H1 (cell line): ENCODE results near the gene TPT1. TPM values are rescaled to one million over a fixed set of nuclear protein-coding genes. Genes with fewer than 3 reads are reported as not detected.
"Not testable (repeated sequence)": the region's sequence is repeated elsewhere in the genome, so short reads cannot be mapped to it uniquely, and the experiment has no call there.

Source experiments
- CTCF ChIA-PET: fragments of 300-600 bp; sonication (Branson Sonifier 250); formaldehyde crosslinking; loops from one replicate; lab custom pipeline; 2021; ENCODE audit not compliant: partially characterized antibody; lab: Charles Lee
- POLR2A ChIA-PET: fragments of 300-600 bp; sonication (Branson Sonifier 250); formaldehyde crosslinking; loops from one replicate; lab custom pipeline; 2021; ENCODE audit warnings: inconsistent platforms; ENCODE audit not compliant: partially characterized antibody; lab: Charles Lee
- DNase-seq, 2 experiments: peaks; one replicate each; pipeline versions ENCODE4 v3.0.0 to v3.0.0-alpha.2; 2010 to 2022; ENCODE audit warnings: low spot score in 2 of 2, low read depth in 1 of 2, mixed read lengths in 1 of 2
- FAIRE-seq: peaks from 2 replicates; lab custom pipeline; 2011; peaks lifted over from hg19 to GRCh38; lab: Jason Lieb, UNC
- H2AFZ ChIP-seq: 2 replicates; pipeline ENCODE4 v1.8.1; 2012; ENCODE audit warnings: low read length, inconsistent platforms
- H2AK5ac ChIP-seq: 2 replicates; pipeline ENCODE4 v1.6.1; 2013; ENCODE audit warnings: low read depth, low read length
- H2BK120ac ChIP-seq: replicated peaks from 2 replicates; pipeline ENCODE3; 2013; ENCODE audit warnings: low read depth, low read length, inconsistent platforms
- H2BK12ac ChIP-seq: 2 replicates; pipeline ENCODE4 v1.6.1; 2013; ENCODE audit warnings: low read depth, low read length
- H2BK15ac ChIP-seq: 2 replicates; pipeline ENCODE4 v1.6.1; 2013; ENCODE audit warnings: low read length
- H2BK20ac ChIP-seq: 2 replicates; pipeline ENCODE4 v1.6.1; 2013; ENCODE audit warnings: low read length
- H2BK5ac ChIP-seq: 2 replicates; pipeline ENCODE4 v1.6.1; 2013; ENCODE audit warnings: low read depth, low read length
- H3K14ac ChIP-seq: 2 replicates; pipeline ENCODE4 v1.6.1; 2013; ENCODE audit warnings: inconsistent platforms; ENCODE audit not compliant: insufficient read length
- H3K18ac ChIP-seq: 2 replicates; pipeline ENCODE4 v1.6.1; 2013; ENCODE audit warnings: low read length; ENCODE audit errors: extremely low read depth
- H3K23ac ChIP-seq: 2 replicates; pipeline ENCODE4 v1.6.1; 2013; ENCODE audit warnings: inconsistent platforms; ENCODE audit not compliant: insufficient read length
- H3K23me2 ChIP-seq: 2 replicates; pipeline ENCODE4 v1.6.1; 2013; ENCODE audit warnings: low read depth, low read length
- H3K27ac ChIP-seq: 2 replicates; pipeline ENCODE4 v1.6.1; 2011; ENCODE audit warnings: low read depth, low read length, inconsistent platforms
- H3K27me3 ChIP-seq, 4 experiments: replicated peaks in 1 of 4; 1 replicate in 1 of 4; 2 replicates in 3 of 4; pipeline versions ENCODE4 v1.6.1 to v1.8.1; 2011 to 2013; ENCODE audit warnings: low read length in 3 of 4, mild to moderate bottlenecking in 3 of 4, inconsistent platforms in 2 of 4, mixed read lengths in 2 of 4, moderate library complexity in 1 of 4; ENCODE audit not compliant: control insufficient read depth in 3 of 4, insufficient read depth in 3 of 4; ENCODE audit errors: extremely low read depth in 1 of 4
- H3K36me3 ChIP-seq, 4 experiments: 2 replicates each; pipeline versions ENCODE4 v1.6.1 to v1.8.1; 2011 to 2013; ENCODE audit warnings: mild to moderate bottlenecking in 4 of 4, low read length in 3 of 4, moderate library complexity in 2 of 4, control low read depth in 1 of 4, inconsistent platforms in 1 of 4; ENCODE audit not compliant: insufficient read depth in 4 of 4, control insufficient read depth in 2 of 4
- H3K4ac ChIP-seq: replicated peaks from 2 replicates; pipeline ENCODE3; 2013; ENCODE audit warnings: low read length, low read depth, mixed read lengths, inconsistent platforms; ENCODE audit not compliant: insufficient read length
- H3K4me1 ChIP-seq, 4 experiments: replicated peaks in 1 of 4; 1 replicate in 1 of 4; 2 replicates in 3 of 4; pipeline versions ENCODE4 v1.6.1 to v1.8.1; 2011 to 2013; ENCODE audit warnings: low read length in 3 of 4, inconsistent platforms in 2 of 4, mixed read lengths in 1 of 4; ENCODE audit not compliant: insufficient read depth in 4 of 4, control insufficient read depth in 3 of 4
- H3K4me2 ChIP-seq, 2 experiments: 2 replicates each; pipeline versions ENCODE4 v1.6.1 to v1.8.1; 2011 to 2013; ENCODE audit warnings: low read depth in 2 of 2, low read length in 2 of 2, control low read depth in 1 of 2, inconsistent platforms in 1 of 2, mild to moderate bottlenecking in 1 of 2; ENCODE audit not compliant: insufficient read depth in 1 of 2
- H3K4me3 ChIP-seq, 4 experiments: fragments of 200-600, 300-600 bp in 1 of 4; sonication (generic), shearing (Covaris generic), sonication (Bioruptor Twin) in 1 of 4; 2 replicates each; pipeline versions ENCODE4 v1.5.1 to v1.8.1; 2011 to 2016; ENCODE audit warnings: low read length in 4 of 4, low read depth in 3 of 4, control low read depth in 2 of 4, inconsistent platforms in 2 of 4, mild to moderate bottlenecking in 2 of 4, mixed read lengths in 1 of 4, moderate library complexity in 1 of 4; ENCODE audit not compliant: insufficient read depth in 2 of 4; ENCODE audit errors: extremely low read depth in 1 of 4
- H3K56ac ChIP-seq: replicated peaks from 2 replicates; pipeline ENCODE3; 2013; ENCODE audit warnings: low read depth, mild to moderate bottlenecking, mixed read lengths, low read length, inconsistent platforms; ENCODE audit not compliant: insufficient read length
- H3K79me1 ChIP-seq: 2 replicates; pipeline ENCODE4 v1.6.1; 2013; ENCODE audit warnings: low read depth, low read length, control low read depth
- H3K79me2 ChIP-seq, 2 experiments: 2 replicates each; pipeline versions ENCODE4 v1.6.1 to v1.8.1; 2012 to 2013; ENCODE audit warnings: low read length in 2 of 2, mild to moderate bottlenecking in 2 of 2, inconsistent platforms in 1 of 2; ENCODE audit not compliant: insufficient read depth in 2 of 2, control insufficient read depth in 1 of 2
- H3K9ac ChIP-seq, 4 experiments: replicated peaks in 1 of 4; 1 replicate in 1 of 4; 2 replicates in 3 of 4; pipeline versions ENCODE4 v1.6.1 to v1.8.1; 2011 to 2013; ENCODE audit warnings: low read depth in 3 of 4, low read length in 3 of 4, control low read depth in 2 of 4, mild to moderate bottlenecking in 2 of 4, moderate library complexity in 2 of 4, inconsistent platforms in 1 of 4; ENCODE audit errors: extremely low read depth in 1 of 4
- H3K9me3 ChIP-seq, 2 experiments: 2 replicates each; pipeline versions ENCODE4 v1.6.1 to v1.8.1; 2012 to 2013; ENCODE audit warnings: mild to moderate bottlenecking in 2 of 2, moderate library complexity in 2 of 2, control low read depth in 1 of 2, inconsistent platforms in 1 of 2, low read depth in 1 of 2, low read length in 1 of 2, mixed read lengths in 1 of 2; ENCODE audit not compliant: insufficient read depth in 2 of 2
- H4K20me1 ChIP-seq, 2 experiments: replicated peaks in 1 of 2; 2 replicates each; pipeline versions ENCODE3 to v1.8.1; 2011 to 2013; ENCODE audit warnings: inconsistent platforms in 2 of 2, low read length in 2 of 2, mild to moderate bottlenecking in 1 of 2; ENCODE audit not compliant: insufficient read depth in 2 of 2, control insufficient read depth in 1 of 2
- H4K5ac ChIP-seq: 2 replicates; pipeline ENCODE4 v1.6.1; 2013; ENCODE audit warnings: low read length, low read depth, mixed read lengths, inconsistent platforms; ENCODE audit not compliant: insufficient read length
- H4K8ac ChIP-seq: 2 replicates; pipeline ENCODE4 v1.8.0; 2013; ENCODE audit warnings: mild to moderate bottlenecking, moderate library complexity, low read length, inconsistent platforms; ENCODE audit not compliant: insufficient read depth; ENCODE audit errors: extremely low read depth
- H4K91ac ChIP-seq: replicated peaks from 2 replicates; pipeline ENCODE3; 2013; ENCODE audit warnings: low read length, mixed read lengths, inconsistent platforms; ENCODE audit not compliant: insufficient read length
- WGBS, 2 experiments: shearing (Covaris generic) in 1 of 2; methylation state at CpG; one replicate each; pipeline versions ENCODE4 v1.1.6 to v1.1.7; 2013 to 2015; ENCODE audit warnings: low lambda C conversion rate in 2 of 2, mixed read lengths in 2 of 2, inconsistent platforms in 1 of 2, low coverage in 1 of 2, missing lambda C conversion rate in 1 of 2; ENCODE audit not compliant: insufficient replicate concordance in 2 of 2, insufficient coverage in 1 of 2, insufficient read length in 1 of 2; ENCODE audit errors: extremely low coverage in 1 of 2, missing lambda C conversion rate in 1 of 2; 5-methylcytosine and 5-hydroxymethylcytosine counted together
- polyA plus RNA-seq, 7 experiments: library from polyadenylated mRNA; depleted of rRNA in 3 of 7; stranded (reverse) in 5 of 7; unstranded in 2 of 7; fragments of >200 nt in 5 of 7; fragments of 200-250 nt in 2 of 7; gene quantifications; 1 replicate in 5 of 7; 2 replicates in 1 of 7; 4 replicates in 1 of 7; pipeline versions ENCODE4 v1.2.1 to v1.2.3, GENCODE V29; 2011 to 2013; ENCODE audit warnings: missing spikeins in 2 of 7, mixed read lengths in 2 of 7
- total RNA-seq: library from RNA; stranded (reverse); fragmentation: NEBNext Ultra II Directional; extraction: Animal tissue kit (Norgen Biotek cat#: 25700); gene quantifications from 2 replicates; pipeline ENCODE4 v1.2.1, GENCODE V29; 2021

TPT1 gene
- total and polyA plus RNA-seq, 2 of the 8 experiments (the other 6 are each of a cell fraction or from before 2014, with no cell fraction given), result 2,245 to 2,279 TPM

DNA sequence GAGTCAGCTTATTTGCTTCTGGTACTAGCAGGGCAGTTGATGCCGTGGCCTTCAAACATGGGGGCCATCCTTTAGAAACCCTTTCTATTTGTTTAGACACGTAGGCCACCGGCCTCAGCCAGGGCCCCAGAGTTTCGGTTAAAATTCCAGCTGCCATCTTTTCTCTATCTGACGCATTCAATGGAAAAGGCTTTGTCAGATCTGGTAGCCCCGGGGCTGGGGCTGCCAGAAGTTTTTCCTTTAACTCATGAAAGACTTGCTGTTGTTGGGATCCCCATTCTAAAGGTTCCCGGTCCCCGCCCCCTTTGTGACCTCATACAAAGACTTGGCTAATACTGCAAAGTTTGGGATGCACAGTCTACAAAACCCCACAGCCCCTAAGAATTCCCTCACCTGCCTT is 35.7 kb upstream of the TPT1 start:
- not testable (repeated sequence) for H3K36me3 ChIP-seq, H3K79me1 ChIP-seq, H3K79me2 ChIP-seq, H4K5ac ChIP-seq, H2BK15ac ChIP-seq, H4K8ac ChIP-seq, DNase-seq, H3K27ac ChIP-seq, H3K23me2 ChIP-seq, H2BK20ac ChIP-seq, H3K4me1 ChIP-seq, H3K4me2 ChIP-seq, H4K20me1 ChIP-seq, H2AK5ac ChIP-seq, H3K4ac ChIP-seq, H2BK12ac ChIP-seq, H4K91ac ChIP-seq, FAIRE-seq, H2AFZ ChIP-seq, H3K9ac ChIP-seq, H3K18ac ChIP-seq, H3K27me3 ChIP-seq, H2BK5ac ChIP-seq, H3K23ac ChIP-seq, H3K14ac ChIP-seq, H3K56ac ChIP-seq, H2BK120ac ChIP-seq, H3K4me3 ChIP-seq, H3K9me3 ChIP-seq
- 82% methylated on average over 8 of the region's 8 CpGs; no CpG with 5 or more reads in 1 of the 2 experiments for WGBS, 2 experiments
- ChIA-PET CTCF (interaction anchor here (12.3 kb wide), 1 partner anchor 17 kb away, joined by 164 read pairs; no protein-coding TSS in a partner anchor), POLR2A (interaction anchor here (1.9 to 2.3 kb wide), 2 partner anchors 11 to 35 kb away, joined by 4 to 10 read pairs; partner anchors contain the start of gene TPT1)
